SK-N-SH treated with all-trans-retinoic acid at 6 μM for 48 hours (cell line): ENCODE results near the gene GNAZ.

Source experiments
- ARNTL ChIP-seq: fragments of 450-650 bp; formaldehyde crosslinking; IDR thresholded peaks from 2 replicates; pipeline ENCODE4 v1.5.0; 2020; ENCODE audit warnings: low read depth, mild to moderate bottlenecking, moderate library complexity, borderline replicate concordance
- RARB ChIP-seq: fragments of 250-450 bp; sonication (Bioruptor Pico); IDR thresholded peaks from 2 replicates; pipeline ENCODE4 v1.8.0; 2021; ENCODE audit warnings: mild to moderate bottlenecking, moderate library complexity
- ZFP3 ChIP-seq: fragments of 250-450 bp; sonication (Bioruptor Pico); IDR thresholded peaks from 2 replicates; pipeline ENCODE4 v1.5.0; 2020; ENCODE audit warnings: mild to moderate bottlenecking, moderate library complexity
- TF ChIP-seq, protein P1 (sequence below): fragments of 250-450 bp; sonication (Bioruptor Pico); IDR thresholded peaks from 2 replicates; pipeline ENCODE4 v1.5.1; 2020; ENCODE audit warnings: low read depth, mild to moderate bottlenecking, moderate library complexity
- TF ChIP-seq, protein P2 (sequence below): fragments of 250-450 bp; sonication (Bioruptor Pico); IDR thresholded peaks from 2 replicates; pipeline ENCODE4 v1.8.0; 2020; ENCODE audit warnings: mild to moderate bottlenecking, moderate library complexity, borderline replicate concordance
- TF ChIP-seq, protein P3 (sequence below): fragments of 250-450 bp; sonication (Bioruptor Pico); IDR thresholded peaks from 2 replicates; pipeline ENCODE4 v1.5.1; 2021; ENCODE audit warnings: mild to moderate bottlenecking, moderate library complexity

DNA sequence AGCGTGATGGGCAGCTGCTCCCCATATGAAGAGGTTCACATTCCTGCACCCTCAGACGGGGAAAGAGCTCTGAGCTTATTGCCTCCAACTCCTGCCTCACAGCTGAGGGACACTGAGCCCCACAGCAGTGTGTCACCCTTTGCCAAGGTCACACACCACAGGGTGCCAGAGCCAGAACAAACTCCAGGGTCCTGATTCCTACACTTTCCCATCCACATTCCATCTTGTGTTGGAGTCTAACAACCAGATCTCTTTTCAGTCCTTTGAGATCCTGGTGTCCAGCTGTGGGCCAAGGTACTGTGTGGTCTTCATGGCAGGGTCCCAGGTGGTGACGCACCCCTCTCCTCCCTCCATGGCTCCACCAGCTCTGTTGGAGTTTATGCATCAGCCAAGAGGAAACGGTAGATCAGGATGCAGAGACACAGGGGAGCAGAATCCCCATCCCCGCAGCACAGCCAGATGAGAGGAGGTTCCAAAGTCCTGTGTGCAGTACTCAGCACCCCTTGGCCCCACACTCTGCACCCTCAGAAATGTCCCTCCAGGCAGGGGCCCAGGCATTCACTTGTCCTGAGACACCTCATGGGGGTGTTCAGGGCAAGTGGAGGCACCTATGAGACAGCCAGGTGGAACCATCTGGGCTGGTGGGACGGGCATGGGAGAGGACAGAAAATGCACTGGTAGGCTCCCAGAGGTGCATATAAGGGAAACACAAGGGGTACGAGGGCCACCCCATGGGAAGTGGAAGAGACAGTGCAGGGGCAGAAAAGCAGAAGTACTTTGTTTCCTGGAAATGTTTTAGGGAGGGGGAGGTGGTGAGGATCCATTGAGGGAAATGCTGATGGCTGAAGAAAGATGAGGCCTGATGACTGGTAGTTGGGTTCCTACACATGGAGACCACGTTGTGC lies 32.6 kb upstream of the GNAZ start:
- TF ChIP-seq, protein P1, sequence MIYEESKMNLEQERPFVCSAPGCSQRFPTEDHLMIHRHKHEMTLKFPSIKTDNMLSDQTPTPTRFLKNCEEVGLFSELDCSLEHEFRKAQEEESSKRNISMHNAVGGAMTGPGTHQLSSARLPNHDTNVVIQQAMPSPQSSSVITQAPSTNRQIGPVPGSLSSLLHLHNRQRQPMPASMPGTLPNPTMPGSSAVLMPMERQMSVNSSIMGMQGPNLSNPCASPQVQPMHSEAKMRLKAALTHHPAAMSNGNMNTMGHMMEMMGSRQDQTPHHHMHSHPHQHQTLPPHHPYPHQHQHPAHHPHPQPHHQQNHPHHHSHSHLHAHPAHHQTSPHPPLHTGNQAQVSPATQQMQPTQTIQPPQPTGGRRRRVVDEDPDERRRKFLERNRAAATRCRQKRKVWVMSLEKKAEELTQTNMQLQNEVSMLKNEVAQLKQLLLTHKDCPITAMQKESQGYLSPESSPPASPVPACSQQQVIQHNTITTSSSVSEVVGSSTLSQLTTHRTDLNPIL (CRISPR knock-in tag), result no peak
- TF ChIP-seq ZFP3 (CRISPR knock-in tag), result no peak
- no peak for TF ChIP-seq RARB (CRISPR knock-in tag)
- TF ChIP-seq, protein P2, sequence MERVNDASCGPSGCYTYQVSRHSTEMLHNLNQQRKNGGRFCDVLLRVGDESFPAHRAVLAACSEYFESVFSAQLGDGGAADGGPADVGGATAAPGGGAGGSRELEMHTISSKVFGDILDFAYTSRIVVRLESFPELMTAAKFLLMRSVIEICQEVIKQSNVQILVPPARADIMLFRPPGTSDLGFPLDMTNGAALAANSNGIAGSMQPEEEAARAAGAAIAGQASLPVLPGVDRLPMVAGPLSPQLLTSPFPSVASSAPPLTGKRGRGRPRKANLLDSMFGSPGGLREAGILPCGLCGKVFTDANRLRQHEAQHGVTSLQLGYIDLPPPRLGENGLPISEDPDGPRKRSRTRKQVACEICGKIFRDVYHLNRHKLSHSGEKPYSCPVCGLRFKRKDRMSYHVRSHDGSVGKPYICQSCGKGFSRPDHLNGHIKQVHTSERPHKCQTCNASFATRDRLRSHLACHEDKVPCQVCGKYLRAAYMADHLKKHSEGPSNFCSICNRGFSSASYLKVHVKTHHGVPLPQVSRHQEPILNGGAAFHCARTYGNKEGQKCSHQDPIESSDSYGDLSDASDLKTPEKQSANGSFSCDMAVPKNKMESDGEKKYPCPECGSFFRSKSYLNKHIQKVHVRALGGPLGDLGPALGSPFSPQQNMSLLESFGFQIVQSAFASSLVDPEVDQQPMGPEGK (CRISPR knock-in tag), result no peak
- TF ChIP-seq, protein P3, sequence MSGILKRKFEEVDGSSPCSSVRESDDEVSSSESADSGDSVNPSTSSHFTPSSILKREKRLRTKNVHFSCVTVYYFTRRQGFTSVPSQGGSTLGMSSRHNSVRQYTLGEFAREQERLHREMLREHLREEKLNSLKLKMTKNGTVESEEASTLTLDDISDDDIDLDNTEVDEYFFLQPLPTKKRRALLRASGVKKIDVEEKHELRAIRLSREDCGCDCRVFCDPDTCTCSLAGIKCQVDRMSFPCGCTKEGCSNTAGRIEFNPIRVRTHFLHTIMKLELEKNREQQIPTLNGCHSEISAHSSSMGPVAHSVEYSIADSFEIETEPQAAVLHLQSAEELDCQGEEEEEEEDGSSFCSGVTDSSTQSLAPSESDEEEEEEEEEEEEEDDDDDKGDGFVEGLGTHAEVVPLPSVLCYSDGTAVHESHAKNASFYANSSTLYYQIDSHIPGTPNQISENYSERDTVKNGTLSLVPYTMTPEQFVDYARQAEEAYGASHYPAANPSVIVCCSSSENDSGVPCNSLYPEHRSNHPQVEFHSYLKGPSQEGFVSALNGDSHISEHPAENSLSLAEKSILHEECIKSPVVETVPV (CRISPR knock-in tag), result no peak
- no peak for TF ChIP-seq ARNTL (CRISPR knock-in tag)
